ENCODE measurements around the gene SH3RF3.

DNA sequence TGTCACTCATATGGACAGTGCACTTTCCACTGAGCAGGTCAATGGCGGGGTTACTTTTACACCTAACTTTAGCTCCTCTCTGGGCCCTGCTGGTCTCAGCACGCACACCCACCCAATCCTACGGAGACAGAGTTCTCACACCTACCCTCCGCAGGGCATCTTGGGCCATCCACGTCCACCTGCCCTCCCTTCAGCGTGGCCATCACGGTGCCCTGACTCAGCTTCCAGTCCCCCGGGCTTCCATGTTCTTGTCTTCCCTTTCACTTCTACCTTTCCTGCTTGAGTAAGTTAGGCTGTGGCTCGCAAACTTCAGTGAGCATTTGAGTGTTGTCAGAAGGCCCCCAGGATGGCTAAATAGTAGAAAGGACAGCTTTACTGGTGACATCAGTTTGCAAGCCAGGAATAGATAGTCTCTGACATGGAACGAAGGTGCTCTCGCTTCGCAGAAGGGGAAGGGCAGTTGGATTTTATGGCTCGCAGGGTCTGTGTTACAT, 252.4 kb downstream of the SH3RF3 start:
- TF ChIP-seq, protein P1, sequence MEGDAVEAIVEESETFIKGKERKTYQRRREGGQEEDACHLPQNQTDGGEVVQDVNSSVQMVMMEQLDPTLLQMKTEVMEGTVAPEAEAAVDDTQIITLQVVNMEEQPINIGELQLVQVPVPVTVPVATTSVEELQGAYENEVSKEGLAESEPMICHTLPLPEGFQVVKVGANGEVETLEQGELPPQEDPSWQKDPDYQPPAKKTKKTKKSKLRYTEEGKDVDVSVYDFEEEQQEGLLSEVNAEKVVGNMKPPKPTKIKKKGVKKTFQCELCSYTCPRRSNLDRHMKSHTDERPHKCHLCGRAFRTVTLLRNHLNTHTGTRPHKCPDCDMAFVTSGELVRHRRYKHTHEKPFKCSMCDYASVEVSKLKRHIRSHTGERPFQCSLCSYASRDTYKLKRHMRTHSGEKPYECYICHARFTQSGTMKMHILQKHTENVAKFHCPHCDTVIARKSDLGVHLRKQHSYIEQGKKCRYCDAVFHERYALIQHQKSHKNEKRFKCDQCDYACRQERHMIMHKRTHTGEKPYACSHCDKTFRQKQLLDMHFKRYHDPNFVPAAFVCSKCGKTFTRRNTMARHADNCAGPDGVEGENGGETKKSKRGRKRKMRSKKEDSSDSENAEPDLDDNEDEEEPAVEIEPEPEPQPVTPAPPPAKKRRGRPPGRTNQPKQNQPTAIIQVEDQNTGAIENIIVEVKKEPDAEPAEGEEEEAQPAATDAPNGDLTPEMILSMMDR (IDR thresholded peaks at IDR 0.05), result no peak
- no peak for TF ChIP-seq POLR2AphosphoS5 (IDR thresholded peaks at IDR 0.05; ENCODE audit: low read depth, low read length)
- no peak for TF ChIP-seq SIN3A (IDR thresholded peaks at IDR 0.05; ENCODE audit: borderline replicate concordance, insufficient read depth, low read depth, low read length)
- TF ChIP-seq TCF7L2 (IDR thresholded peaks at IDR 0.05; ENCODE audit: low read depth, low read length), result no peak

Data from Panc1 (cell line).